ENCODE results near the gene TDO2.

The TDO2 gene

DNA sequence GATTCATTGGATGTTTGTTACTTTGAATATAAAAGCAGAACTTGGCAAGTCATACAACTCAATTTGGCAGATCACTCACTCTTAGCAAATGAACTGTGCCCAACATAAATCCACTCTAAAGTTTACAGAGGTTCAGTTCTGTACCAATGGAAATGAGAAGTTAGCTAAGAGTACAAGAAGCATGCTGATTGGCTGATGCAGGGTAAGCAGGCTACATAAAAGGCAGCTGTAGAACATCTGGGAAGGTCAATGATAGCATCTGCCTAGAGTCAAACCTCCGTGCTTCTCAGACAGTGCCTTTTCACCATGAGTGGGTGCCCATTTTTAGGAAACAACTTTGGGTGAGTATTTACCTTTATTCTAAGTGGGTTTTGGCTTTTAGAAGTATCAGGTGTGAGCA lies at the start of gene TDO2:
Gene TDO2, plus strand, starts transcription at position 244 of the 400 bp plus-strand sequence. Its CDS starts 63 bp downstream, at position 307.
- TF ChIP-seq, protein P1, sequence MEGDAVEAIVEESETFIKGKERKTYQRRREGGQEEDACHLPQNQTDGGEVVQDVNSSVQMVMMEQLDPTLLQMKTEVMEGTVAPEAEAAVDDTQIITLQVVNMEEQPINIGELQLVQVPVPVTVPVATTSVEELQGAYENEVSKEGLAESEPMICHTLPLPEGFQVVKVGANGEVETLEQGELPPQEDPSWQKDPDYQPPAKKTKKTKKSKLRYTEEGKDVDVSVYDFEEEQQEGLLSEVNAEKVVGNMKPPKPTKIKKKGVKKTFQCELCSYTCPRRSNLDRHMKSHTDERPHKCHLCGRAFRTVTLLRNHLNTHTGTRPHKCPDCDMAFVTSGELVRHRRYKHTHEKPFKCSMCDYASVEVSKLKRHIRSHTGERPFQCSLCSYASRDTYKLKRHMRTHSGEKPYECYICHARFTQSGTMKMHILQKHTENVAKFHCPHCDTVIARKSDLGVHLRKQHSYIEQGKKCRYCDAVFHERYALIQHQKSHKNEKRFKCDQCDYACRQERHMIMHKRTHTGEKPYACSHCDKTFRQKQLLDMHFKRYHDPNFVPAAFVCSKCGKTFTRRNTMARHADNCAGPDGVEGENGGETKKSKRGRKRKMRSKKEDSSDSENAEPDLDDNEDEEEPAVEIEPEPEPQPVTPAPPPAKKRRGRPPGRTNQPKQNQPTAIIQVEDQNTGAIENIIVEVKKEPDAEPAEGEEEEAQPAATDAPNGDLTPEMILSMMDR (IDR thresholded peaks at IDR 0.05; ENCODE audit: low read depth, low read length): no peak
- H3K4me3 ChIP-seq (ENCODE audit: low read depth, low read length): no peak within 1 kb of the TSS
- in situ Hi-C loops (cut with HindIII; ENCODE audit: low sequenced_read_pairs): no loop called here
- DNase-seq (ENCODE audit: low read depth, low spot score): no peak

DNA sequence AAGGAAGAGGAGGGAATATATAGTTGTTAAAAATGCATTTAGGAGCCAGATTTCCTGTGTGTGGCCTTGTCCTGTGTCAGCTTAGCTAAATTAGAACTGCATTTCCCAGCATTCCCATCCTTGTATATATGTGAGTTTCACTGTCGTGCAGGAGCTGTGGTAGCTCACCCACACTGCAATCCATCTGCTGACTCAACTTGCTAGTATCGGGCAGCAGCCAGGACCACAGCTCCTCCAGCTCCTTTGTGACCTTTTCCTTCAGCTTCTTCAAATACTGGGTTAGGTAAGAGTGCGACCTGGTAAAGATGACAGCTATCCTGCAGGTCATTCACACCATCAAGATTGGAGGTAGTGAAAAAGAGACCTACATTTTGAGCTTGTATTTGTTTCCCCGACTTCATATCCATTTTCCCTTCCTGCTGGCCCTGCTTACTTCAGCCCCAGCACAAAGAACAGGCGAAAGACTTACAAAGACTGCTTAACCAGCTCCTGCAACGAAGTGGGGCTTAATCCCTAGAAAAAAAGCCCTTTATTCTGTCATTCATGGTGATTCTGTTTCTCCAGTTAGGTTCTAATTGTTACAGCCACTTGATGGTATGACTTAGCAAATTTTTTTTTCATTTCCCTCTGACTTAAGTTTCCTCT lies 48.8 kb upstream of the TDO2 start:
- in situ Hi-C loops (cut with HindIII; ENCODE audit: low sequenced_read_pairs): no loop called here
- peak; percentile 52 for DNase-seq (ENCODE audit: low read depth, low spot score)
- TF ChIP-seq, protein P1 (IDR thresholded peaks at IDR 0.05; ENCODE audit: low read depth, low read length): no peak
- no peak overlapping the region for H3K4me3 ChIP-seq (ENCODE audit: low read depth, low read length)

DNA sequence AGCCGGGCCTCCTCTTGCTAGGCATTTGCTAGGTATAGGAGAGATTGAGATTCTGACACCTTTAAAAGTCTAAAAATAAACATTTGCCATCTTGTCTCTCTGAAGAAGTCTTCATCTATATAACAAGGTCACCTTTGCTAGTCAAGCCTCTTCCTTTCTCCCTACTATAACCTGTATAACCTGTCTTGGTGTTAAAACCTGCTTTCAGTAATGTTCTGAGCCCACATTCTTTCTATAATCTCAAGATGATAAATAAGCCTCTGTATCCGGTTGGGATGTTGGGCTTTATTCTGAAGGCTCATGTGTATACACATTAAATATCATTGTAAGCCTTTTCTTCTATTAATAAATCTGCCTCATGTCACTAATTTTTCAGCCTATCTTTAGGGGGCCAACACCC lies 47.6 kb upstream of the TDO2 start:
- no peak for DNase-seq (ENCODE audit: low read depth, low spot score)
- TF ChIP-seq, protein P1 (IDR thresholded peaks at IDR 0.05; ENCODE audit: low read depth, low read length): no peak
- in situ Hi-C loops (cut with HindIII; ENCODE audit: low sequenced_read_pairs): no loop called here
- H3K4me3 ChIP-seq (ENCODE audit: low read depth, low read length): no peak overlapping the region

DNA sequence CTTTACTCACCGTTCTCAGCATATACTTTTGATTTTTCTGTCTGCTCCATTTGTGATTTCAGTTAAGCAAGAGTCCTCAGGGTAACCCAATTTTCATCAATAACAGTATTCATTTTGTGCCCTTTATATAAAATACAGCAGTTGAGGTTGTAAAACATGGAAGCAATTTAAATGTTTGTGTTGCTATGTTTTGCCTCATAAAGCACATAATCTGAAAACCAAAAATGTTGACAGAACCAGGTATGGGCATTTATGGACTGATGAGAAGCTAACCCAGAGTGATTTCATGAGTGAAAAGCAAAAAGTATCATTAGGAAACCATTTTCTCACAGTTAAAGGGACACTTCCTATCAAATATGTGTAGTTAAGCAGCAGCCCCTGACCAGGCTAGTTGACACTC lies 37.3 kb upstream of the TDO2 start, which contains the start of gene ASIC5:
Gene ASIC5, minus strand, starts transcription at position 101 of the 400 bp plus-strand sequence. Its CDS starts 51 bp downstream, at position 50.
- in situ Hi-C loops (cut with HindIII; ENCODE audit: low sequenced_read_pairs): no loop called here
- no peak within 1 kb of the TSS for H3K4me3 ChIP-seq (ENCODE audit: low read depth, low read length)
- TF ChIP-seq, protein P1 (IDR thresholded peaks at IDR 0.05; ENCODE audit: low read depth, low read length): no peak
- DNase-seq (ENCODE audit: low read depth, low spot score): no peak

DNA sequence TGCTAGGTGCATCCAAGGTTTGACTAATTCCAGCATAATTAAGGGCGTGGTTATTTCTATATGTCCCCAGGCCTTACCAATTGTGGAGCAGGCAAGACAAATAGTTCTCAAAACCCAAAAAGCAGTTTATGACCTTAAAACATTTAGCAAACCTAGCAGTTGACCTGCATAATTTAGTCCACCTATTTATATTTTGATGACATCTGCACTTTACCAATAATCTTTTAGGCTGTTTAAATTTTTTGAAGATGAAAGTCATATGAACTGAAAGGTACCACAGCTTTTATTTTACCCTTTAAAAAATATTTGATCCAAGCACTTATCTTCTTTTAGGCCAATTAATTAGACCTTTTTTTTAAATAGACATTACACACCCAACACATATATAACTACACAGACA lies 27.6 kb upstream of the TDO2 start:
- no peak overlapping the region for H3K4me3 ChIP-seq (ENCODE audit: low read depth, low read length)
- DNase-seq (ENCODE audit: low read depth, low spot score): no peak
- TF ChIP-seq, protein P1 (IDR thresholded peaks at IDR 0.05; ENCODE audit: low read depth, low read length): no peak
- in situ Hi-C loops (cut with HindIII; ENCODE audit: low sequenced_read_pairs): no loop called here

DNA sequence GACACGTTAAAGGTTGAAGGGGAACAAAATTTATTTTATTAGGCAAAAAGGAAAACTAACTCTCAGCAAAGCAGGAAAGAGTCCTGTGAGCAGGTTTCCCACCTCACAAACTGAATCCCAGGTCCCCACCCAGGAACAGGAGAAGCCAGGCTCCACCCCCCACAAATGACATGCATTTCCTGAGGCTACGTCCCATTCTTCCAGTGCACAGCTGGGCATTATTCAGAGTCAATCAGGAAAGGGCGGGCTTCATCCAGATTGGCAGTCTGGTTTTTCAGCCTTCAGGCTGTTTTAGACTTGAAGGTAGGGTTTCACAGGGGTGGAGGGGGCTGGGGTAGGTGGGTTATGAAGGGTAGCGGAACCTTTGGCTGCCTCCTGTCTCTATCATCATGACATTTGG lies 25.5 kb upstream of the TDO2 start:
- TF ChIP-seq, protein P1 (IDR thresholded peaks at IDR 0.05; ENCODE audit: low read depth, low read length): no peak
- in situ Hi-C loops (cut with HindIII; ENCODE audit: low sequenced_read_pairs): no loop called here
- no peak overlapping the region for H3K4me3 ChIP-seq (ENCODE audit: low read depth, low read length)
- DNase-seq (ENCODE audit: low read depth, low spot score): no peak
